Measurements from ENCODE around the gene TMEM45A.
A peak's percentile ranks its signal among the peaks of the same experiment; 100 is the strongest.

The TMEM45A gene

DNA sequence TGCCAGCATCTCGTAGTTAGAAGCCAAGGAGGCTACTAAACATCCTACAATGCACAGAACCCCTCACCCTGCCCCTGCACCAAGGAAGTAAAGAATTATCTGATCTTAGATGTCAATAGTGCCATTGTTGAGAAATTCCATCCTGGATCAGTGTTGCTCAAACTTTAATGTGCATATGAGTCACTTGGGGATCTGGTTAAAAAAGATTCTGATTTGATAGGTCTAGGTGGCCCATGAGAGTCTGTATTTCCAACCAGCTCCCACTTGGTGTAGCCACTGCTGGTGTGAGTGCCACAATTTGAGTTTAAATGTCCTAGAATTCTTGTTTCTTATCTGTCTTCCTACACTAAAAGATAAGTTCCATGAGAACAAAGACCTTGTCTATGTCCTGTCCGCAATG lies 43.7 kb downstream of the TMEM45A start:
- no peak for DNase-seq

DNA sequence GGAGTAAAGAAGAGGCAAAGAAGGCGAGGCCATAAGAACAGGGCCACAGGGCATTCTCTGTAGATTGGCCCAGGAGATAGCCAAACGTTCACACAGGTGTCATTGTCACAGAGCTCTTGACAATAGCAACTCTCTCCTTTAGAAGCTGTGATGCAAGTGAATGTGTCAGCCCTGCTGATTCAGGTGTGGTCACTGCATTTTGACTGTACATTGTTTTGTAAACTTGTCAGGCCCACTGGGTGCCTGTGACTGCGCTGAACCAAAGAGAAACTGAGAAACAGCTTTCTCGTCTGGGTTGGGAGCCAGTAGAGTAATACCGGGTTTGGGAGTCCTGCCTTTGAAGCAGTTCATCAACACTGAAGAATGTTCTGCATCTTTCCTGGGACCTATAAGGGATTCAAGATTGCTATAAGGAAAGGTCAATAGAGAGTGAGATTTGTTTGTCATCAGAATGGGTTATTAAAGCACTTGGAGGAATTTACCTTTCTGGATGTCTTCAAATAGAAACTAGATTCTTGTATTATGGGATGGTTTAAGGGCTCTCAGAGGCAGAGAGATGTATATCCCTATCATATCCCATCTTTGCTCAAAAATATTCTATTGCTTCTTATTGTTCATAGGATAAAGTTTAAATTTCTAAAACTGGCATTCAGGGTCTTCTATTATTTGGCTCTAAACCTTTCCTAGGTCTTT lies 45.4 kb downstream of the TMEM45A start:
- no peak for DNase-seq

DNA sequence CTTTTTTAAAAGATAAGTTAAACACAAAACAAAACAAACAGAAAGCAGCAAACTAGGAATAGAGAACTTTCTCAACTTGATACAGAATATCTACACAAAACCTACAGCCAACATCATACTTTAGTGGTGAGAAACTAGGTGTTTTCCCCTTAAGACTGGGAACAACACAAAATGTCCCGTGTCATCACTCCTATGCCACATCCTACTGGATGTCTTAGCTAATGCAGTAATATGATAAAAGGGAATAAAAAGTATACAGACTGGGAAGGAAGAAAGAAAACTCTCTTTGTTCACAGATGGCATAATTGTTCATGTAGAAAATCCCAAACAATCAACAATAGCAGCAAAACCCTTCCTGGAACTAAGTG lies 45.9 kb downstream of the TMEM45A start:
- DNase-seq, result no peak

DNA sequence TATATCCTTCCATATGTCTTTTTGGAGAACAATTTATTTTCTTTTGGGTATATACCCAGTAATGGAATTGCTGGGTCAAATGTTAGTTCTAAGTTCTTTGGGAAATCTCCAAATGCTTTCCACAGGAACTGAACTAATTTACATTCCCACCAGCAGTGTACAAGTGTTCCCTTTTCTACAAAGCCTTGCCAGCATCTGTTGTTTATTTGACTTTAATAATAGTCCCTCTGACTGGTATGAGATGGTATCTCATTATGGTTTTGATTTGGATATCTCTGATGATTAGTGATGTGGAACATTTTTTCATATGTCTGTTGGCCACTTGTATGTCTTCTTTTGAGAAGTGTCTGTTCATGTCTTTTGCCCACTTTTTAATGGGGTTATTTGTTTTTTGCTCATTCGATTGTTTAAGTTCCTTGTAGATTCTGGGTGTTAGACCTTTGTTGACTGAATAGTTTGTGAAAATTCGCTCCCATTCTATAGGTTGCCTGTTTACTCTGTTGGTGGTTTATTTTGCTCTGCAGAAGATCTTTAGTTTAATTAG lies 48.4 kb downstream of the TMEM45A start:
- DNase-seq, result no peak

DNA sequence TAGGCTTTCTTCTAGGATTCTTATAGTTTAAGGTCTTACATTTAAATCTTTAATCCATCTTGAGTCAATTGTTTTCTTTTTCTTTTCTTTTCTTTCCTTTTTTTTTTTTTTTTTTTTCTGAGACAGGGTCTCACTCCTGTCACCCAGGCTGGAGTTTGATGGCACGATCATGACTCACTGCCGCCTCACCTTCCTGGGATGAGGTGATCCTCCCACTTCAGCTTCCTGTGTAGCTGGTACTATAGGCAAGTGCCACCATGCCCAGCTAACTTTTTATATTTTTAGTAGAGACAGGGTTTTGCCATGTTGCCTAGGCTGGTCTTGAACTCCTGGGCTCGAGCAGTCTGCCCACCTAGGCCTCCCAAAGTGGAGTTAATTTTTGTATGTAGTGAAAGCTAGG lies 49.0 kb downstream of the TMEM45A start:
- DNase-seq, result peak; percentile 6

DNA sequence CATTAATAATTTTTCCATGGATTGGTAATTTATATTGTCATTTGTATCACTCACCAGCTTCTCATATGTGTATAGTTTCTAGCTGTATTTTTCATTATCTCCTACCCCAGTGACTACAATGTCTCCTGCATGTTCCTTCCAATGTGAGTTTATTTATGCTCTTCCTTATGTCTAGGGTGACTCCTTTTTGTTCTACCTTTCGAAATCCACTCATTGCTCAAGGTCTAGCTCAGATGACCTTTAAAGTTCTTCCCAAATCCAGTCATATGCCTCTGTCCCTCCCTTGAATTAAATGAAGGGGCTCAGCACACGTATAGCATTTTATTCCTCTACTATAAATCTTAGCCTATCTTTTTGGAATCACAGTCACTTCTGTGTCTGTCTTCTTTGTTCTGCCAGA lies 53.0 kb downstream of the TMEM45A start:
- DNase-seq, result no peak

DNA sequence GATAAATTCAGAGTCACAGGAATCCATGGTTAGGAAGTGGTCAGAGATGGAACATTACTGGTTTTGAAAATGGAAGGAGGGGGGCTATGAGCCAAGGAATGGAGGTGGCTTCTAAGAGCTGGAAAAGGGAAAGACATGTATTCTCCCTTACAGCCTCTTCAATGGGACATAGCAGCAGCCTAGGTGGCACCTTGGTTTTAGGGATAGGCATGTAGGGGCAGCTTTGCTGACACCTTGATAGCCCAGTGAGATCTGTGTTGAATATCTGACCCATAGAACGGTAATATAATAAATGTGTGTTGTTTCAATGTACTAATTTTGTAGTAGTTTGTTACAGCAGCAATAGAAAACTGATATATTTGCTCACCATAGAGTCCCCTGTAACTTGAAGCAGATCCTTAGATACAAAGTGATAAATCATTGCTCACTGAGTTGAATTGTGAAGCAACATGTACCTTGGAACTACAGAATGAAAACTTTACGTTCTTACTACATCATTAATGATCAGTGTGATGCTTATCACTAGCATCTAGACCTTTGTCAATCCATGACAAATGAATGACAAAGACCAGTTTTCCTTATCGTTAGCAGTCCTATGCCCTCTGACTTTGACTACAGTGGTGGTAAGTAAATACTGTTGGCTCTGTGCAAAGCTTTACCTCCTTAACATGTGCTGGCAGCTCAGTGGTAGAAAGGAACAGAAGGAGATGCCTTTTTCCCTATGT lies 53.8 kb downstream of the TMEM45A start:
- no peak for DNase-seq

DNA sequence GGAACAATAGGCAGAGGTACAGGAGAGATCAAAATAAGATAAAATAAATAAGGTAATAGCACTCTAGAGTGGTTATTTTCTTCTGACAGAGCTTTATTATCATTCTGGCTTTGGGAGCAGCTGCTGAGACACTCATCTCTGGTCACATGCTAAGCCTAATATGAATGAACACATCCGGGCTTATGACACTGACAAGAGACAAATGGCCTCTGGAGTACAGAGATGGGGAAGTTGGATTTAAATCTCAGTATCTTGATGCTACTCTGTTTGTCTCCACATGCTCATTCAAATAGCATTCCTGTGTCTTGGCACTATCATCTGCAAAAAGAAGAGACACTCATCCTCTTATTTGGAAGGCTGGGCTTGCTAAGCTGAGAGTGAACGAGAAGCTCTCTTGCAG lies 55.6 kb downstream of the TMEM45A start:
- DNase-seq, result peak; percentile 67

DNA sequence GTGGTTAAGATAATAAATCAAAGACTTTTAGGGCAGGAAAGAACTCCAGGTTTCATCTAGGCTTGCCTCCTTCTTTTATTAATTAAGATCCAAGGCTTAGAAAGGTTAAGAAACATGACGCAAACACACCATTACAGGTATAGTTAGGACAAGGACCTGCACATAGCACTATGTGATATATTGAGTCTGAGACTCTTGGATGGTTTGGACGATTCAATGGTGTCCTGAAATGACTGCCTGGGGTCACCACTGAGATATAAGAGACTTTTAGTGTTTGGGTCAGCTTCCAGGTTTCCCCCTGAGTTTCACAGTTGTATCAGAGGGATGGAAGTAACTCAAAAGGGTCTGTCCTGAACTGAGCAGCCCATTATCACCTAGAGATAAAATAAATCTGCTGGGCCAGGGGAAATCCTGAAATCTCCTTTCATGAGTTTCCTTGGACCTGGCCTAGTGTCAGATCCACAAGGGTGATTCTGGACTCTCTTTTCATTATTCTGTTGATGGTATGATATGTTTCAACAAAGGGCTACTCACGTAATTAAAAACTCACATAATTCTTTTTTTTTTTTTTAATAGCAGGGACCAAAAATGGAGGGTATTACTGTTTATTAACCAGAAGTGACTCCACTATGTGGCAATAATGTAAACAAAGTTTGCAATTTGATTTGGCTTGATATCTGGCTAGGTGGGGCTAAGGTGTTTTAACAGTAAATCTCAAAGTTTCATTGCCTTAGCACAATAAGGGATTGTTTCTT lies 61.4 kb downstream of the TMEM45A start:
- no peak for DNase-seq

DNA sequence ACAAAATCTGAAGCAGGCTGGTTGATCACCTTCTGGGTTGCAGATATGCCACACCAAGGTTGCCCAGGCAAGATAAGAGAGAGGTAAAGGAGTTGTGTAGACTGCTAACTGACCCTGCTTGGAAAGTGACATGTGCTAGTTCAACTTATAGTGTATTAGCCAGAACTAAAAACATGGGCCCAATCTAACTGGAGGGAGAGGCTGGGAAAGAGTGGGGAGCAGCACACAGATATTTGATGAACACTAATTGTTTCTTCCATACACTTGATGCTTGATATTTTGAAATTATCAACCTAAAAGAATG lies 61.9 kb downstream of the TMEM45A start:
- DNase-seq, result no peak

DNA sequence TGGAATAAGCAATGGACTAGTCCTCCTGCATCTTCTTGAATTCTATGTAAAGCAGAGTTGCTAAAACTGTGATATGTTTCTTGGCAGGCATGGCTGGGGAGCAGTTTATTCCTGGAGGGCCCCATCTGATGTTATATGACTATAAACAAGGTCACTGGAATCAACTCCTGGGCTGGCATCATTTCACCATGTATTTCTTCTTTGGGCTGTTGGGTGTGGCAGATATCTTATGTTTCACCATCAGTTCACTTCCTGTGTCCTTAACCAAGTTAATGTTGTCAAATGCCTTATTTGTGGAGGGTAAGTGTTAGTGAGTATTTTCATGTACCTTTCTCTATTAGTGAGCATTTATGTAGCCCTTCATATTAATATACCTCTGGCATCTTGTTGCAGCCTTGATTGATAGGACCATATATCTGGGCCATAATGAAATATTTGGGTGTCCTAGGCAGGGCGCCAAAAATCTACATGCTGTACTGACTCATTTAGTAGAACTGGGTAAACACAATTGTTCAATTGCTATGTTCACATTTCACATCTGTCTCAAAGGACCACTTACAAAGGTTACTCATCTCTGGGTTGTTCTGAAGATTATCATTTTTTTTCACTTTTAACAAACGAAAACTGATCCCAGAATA lies 64.4 kb downstream of the TMEM45A start:
- DNase-seq, result peak; percentile 43

DNA sequence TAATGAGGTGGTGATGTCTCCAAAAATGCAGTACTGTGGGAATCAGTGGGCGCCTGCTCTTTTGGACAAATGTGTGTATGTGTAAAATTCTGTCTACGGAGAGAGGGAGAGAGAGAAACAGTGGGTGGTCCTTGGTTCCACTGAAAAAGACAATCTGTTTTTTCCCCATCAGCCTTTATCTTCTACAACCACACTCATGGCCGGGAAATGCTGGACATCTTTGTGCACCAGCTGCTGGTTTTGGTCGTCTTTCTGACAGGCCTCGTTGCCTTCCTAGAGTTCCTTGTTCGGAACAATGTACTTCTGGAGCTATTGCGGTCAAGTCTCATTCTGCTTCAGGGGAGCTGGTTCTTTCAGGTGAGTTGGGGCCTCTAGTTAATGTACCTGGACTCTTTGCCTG lies 65.8 kb downstream of the TMEM45A start:
- DNase-seq, result no peak

DNA sequence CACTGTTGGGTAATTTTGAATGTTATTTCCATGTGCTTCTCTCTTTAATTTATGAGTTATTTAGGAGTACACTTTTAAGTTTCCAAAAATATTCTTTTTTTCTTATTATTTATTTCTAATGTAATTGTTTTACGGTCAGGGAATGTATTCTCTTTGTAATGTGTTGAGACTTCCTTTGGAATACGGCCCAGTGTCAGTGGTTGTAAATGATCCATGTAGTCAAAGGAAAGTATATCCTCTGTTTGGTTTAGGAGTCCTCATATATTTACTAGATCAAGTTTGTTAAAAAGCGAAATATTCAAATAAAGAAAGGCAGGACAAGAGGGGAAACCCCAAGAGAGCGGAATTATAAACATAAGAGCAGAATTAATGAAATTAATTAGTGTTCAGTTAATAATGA lies 68.0 kb downstream of the TMEM45A start:
- DNase-seq, result no peak

DNA sequence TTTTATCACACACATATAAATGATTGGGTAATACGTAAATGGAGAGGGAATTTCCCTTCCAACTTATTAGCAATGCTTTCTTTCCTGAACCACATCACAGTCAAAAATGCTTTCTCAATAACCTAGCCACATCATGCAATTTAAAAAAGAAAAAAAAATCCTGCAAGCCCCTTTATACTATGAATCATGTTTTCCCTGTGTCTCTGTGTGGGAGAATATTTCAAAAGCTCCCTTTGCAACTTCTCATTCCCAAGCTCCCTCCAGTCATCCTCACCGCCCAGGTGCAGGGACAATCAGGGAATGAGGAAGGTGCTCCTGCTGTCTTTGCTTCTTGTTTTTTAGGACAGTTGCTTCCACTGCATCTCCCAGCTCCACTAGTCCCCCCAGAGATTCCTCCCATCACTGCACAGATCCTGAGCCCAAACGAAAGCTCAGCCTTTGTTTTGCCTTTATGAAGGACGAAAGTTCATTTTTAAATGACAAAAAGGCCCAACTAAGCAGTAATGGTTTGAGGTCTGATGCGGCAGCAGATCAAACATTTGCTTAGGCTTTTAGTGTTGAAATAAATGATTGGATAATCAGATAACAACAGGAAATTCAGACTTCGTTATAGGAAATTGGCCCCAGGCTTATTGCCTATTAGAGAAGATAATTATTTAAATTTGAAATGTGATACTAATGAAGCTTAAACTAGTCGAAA lies 69.2 kb downstream of the TMEM45A start:
- DNase-seq, result no peak

DNA sequence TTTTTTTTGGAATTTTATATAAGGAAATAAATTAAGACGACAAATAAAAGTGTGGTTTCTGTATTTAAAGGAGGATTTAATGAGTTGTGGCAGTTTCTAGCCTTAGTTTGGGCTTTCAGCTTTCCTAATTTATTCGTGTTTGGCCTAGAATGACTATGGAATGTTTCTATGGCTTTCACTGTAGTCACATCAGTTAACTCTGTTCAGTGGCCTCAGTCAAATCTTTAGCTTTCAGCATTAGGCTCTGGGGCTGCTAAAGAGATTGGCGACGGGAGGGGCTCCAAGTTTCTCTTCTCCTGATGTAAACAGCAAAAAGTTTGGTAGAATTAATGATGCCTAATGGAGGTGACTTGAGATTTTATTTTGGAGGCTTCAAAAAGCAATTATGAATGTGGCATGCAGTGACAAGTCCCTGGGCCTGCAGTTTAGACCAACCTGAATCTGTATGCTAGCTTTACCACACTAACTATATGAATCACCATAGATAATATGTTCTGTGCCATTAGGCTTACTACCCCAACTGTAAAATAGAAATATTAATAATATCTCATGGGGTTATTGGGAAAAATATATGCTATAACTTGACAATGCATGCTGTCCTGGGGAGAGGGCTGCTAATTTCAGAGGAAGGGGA lies 69.9 kb downstream of the TMEM45A start:
- DNase-seq, result no peak

DNA sequence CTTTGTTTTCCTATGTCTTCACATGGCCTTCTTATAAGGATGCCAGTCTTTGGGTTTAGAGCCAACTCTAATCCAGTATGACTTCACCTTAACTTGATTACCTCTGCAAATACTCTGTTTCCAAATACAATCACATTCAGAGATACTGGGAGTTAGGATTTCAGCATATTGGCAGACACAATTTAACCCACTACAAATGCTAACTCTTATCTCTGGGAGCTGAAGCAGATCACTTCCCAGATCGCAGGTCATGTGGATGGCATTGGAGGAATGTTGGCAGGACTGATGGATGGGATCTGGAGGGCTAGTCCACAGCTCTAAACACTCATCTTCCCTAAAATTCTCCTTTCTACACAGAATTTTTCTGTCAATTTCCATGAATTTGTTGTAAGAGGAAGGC lies 70.8 kb downstream of the TMEM45A start:
- DNase-seq, result no peak

DNA sequence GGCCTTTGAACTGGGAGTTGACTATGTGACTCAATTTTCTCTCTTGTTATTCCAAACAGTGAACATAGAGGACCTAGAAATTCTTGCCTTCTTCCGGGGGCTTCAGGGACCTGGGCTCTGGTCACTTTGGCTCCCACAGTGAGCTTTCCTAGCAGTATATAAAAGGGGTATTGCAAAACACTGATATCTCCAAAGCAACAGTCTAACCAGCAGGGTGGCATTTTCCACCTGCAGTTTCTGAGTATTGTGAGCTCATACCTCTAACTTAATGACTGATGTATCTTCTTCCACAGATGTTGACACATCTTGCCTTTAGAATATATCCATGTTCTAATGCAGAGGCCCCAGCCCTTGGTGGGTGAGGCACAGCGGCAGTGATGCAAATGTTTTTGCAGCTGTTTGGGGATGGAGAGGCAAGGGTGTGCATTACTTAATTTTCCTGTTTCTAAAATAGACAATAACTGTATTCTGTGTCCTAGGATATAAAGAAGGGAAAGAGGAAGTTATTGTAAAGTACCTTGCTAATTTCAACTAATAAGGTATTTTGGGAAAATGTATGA lies 71.3 kb downstream of the TMEM45A start:
- no peak for DNase-seq

DNA sequence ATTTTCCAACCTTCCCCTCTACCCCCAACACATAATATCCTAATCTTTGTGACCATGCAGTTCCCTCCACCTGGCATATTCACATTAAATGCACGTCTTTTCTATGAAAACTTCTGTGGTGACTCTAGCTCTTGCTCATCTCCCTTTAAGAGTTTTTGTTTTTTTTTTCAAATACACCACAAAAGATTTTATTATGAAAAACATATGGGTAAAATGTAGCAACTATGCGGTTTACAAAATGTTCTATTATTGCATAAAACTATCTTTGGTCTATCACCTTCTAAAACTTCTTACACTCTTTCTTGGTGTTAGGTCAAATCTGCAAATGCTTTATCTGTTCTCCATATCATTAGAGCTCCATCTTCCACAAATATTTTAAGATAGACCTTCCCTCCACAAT lies 78.4 kb downstream of the TMEM45A start:
- DNase-seq, result no peak

DNA sequence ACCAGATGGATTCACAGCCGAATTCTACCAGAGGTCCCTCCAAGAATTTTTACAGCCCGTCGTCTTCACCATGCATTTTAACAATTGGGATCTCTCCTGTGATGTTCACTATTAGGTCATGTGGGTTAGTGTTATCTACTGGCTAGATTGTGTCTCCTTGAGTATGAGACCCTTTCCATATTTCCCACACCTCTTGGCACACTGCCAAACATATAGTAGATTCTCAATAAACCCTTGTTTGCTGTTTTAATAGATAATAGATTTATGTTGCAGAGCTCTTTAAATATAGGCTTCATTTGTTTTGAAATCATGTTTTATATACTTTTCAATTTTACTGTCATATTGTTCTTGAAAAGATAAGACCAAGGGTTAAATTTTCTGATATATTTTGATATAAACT lies 82.1 kb downstream of the TMEM45A start:
- DNase-seq, result no peak

DNA sequence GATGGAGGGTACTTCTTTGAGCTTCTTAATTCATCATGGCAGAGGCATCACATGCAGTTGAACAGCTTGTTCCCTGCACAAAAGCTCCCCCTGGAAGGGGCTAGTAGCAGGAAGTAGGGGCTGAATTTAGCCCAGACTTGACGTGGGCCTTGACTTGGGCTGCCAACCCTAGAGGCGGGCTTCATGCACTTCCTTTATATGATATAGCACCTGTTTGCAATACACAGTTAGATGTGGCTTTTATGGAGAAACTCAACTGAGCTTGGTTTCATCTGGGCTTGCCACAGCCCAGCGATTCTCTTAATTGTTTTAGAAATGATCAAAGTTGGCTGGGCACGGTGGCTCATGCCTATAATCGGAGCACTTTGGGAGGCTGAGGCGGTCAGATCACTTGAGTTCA lies 83.3 kb downstream of the TMEM45A start:
- no peak for DNase-seq

DNA sequence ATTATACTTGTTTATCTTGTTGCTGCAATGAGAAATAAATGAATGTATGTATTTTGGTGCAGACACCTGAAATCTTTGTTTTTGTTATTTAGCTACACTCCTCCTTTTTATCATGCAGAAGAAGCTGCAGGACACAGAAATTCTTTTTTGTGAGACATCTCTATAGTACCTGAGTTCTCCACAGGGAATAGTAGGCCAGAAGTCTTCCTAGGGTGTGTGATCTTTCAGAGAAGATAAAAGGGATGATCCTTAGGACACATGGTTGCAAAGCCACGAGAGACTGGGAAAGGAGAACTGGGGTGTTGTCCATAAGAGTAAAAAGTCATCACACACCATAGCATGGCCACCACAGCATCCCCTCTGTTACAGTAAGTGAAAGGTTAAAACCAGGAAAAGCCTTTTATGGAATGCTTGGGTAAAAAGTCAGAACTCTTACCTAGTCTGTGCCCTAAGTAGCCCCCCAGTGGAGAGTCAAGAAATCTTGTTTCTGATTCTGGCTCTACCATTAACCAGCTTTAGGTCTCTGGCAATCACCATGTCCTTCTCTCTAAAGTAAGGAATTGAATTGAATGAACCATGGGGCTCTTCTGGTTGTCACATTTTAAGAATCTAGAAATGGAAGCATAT lies 85.1 kb downstream of the TMEM45A start:
- DNase-seq, result no peak

DNA sequence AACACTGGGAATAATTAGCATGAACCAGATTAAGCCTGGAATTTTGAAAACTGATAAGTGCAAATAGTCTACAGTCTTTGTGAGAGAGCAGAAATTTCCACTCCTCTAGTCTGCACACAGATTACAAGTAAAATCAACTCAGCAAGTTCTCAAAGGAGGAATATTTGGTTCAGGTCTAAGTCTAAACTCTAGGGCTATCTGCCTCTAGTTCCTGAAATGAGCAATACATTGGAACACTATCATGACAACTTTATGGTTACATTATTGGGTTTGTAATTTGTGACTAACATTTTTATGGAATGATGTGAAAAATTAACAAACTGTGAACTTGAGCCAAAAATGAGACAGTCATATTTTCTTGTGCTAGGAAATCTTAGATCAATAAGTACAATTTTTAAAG lies 86.2 kb downstream of the TMEM45A start:
- DNase-seq, result no peak
